ENCODE results near the gene SMNDC1. TPM values are rescaled to one million over a fixed set of nuclear protein-coding genes. Genes with fewer than 3 reads are reported as not detected.

SMNDC1 gene
- total RNA-seq, 4 donors from 2014 or later = 11.4 to 21.0 (median 15.3) TPM

DNA sequence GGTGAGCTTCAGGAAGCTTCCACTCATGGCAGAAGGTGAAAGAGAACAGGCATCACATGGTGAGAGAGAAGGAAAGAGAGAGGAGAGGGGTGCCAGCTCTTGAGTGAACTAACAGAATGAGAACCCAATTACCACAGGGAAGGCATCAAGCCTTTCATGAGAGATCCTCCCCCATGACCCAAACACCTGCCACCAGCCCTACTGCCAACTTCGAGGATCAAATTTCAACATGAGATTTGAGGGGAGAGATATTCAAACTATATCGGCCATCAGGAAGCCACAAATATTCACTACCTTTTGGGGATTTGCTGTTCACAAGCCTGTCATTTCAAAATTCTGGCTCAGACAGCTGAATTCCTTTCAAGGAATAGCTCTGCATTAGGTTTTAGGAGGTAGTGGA, 39.9 kb upstream of the SMNDC1 start:
- Histone ChIP-seq H3K27me3 (no peaks in the 10 kb centered on the region), H3K27ac (no peak overlapping the region), H3K9me3 (no peaks in the 10 kb centered on the region), H3K36me3 (no peaks in the 10 kb centered on the region), H3K4me1 (no peaks in the 10 kb centered on the region), H3K4me3 (no peak overlapping the region)
- TF ChIP-seq CTCF (IDR thresholded peaks at IDR 0.05) = no peak
- no peak for TF ChIP-seq EP300 (IDR thresholded peaks at IDR 0.05)
- no peak for TF ChIP-seq POLR2A (IDR thresholded peaks at IDR 0.05)
- DNase-seq (ENCODE audit: low spot score in 2 of 2) = no peak
- WGBS, 2 donors = 61 to 62% methylated on average over 2 of the region's 2 CpGs

- no peak overlapping the region for H3K4me3 ChIP-seq
- no peak overlapping the region for H3K27ac ChIP-seq
- no peaks in the 10 kb centered on the region for H3K4me1 ChIP-seq
- no peaks in the 10 kb centered on the region for H3K36me3 ChIP-seq
- no peaks in the 10 kb centered on the region for H3K27me3 ChIP-seq
- 86 to 89% methylated on average over 5 of the region's 5 CpGs for WGBS, 2 donors
- no peak for TF ChIP-seq EP300 (IDR thresholded peaks at IDR 0.05)
- TF ChIP-seq POLR2A (IDR thresholded peaks at IDR 0.05) = no peak
- no peak for TF ChIP-seq CTCF (IDR thresholded peaks at IDR 0.05)
- H3K9me3 ChIP-seq = no peaks in the 10 kb centered on the region
- DNase-seq (ENCODE audit: low spot score in 2 of 2) = no peak
Measured at GRCh38 chr10:110343947-110344346, 39.2 kb upstream of the SMNDC1 start.

DNA sequence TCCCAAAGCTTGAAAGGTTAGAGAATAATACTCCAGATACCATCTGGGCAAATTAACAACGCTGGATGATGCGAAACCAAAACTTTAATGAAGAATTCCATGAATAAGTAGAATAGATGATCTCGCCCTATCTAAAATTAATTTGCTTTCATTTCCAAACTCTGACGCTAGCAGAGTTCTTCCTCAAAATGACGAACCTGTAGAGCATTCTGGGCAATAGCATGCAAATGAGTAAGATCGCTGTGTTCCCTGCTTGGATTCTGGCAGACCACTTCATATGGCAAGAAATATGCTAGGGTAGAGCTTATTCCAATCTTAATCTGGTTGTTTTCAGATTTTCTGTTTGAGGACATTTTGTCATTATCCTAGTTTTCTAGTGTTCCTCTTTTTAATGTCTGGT, 36.1 kb upstream of the SMNDC1 start:
- no peak for DNase-seq (ENCODE audit: low spot score in 2 of 2)
- H3K36me3 ChIP-seq = no peaks in the 10 kb centered on the region
- 81 to 88% methylated on average over 6 of the region's 6 CpGs for WGBS, 2 donors
- no peaks in the 10 kb centered on the region for H3K27me3 ChIP-seq
- TF ChIP-seq POLR2A (IDR thresholded peaks at IDR 0.05) = no peak
- TF ChIP-seq CTCF (IDR thresholded peaks at IDR 0.05) = no peak
- no peak for TF ChIP-seq EP300 (IDR thresholded peaks at IDR 0.05)
- no peaks in the 10 kb centered on the region for H3K9me3 ChIP-seq
- H3K27ac ChIP-seq = no peak overlapping the region
- H3K4me3 ChIP-seq = no peak overlapping the region
- peaks cover 0 to 10% (median 0%) of the 10 kb centered on the region in 4 donors for H3K4me1 ChIP-seq

- Histone ChIP-seq H3K4me1 (peaks cover 0 to 13% (median 0%) of the 10 kb centered on the region in 4 donors), H3K27me3 (no peaks in the 10 kb centered on the region), H3K36me3 (no peaks in the 10 kb centered on the region), H3K27ac (no peak overlapping the region), H3K9me3 (no peaks in the 10 kb centered on the region), H3K4me3 (no peak overlapping the region)
- no peak for DNase-seq (ENCODE audit: low spot score in 2 of 2)
- 80 to 85% methylated on average over 4 of the region's 4 CpGs for WGBS, 2 donors
- TF ChIP-seq POLR2A (IDR thresholded peaks at IDR 0.05) = no peak
- TF ChIP-seq EP300 (IDR thresholded peaks at IDR 0.05) = no peak
- no peak for TF ChIP-seq CTCF (IDR thresholded peaks at IDR 0.05)
Measured at GRCh38 chr10:110340122-110340521, 35.4 kb upstream of the SMNDC1 start.

GRCh38 chr10:110337906-110338305, 33.2 kb upstream of the SMNDC1 start:
- Histone ChIP-seq H3K4me1 (peaks cover 0 to 13% (median 0%) of the 10 kb centered on the region in 4 donors), H3K9me3 (no peaks in the 10 kb centered on the region), H3K36me3 (no peaks in the 10 kb centered on the region), H3K4me3 (no peak overlapping the region), H3K27me3 (no peaks in the 10 kb centered on the region), H3K27ac (no peak overlapping the region)
- TF ChIP-seq CTCF (IDR thresholded peaks at IDR 0.05) (no peak), EP300 (IDR thresholded peaks at IDR 0.05) (no peak), POLR2A (IDR thresholded peaks at IDR 0.05) (no peak)
- 85 to 87% methylated on average over 3 of the region's 3 CpGs for WGBS, 2 donors
- no peak for DNase-seq (ENCODE audit: low spot score in 2 of 2)

Data from tibial nerve (tissue), 4 donors.